Lung (tissue), 12 donors: Measurements from ENCODE around the gene CSF1. TPM values are rescaled to one million over a fixed set of nuclear protein-coding genes. Genes with fewer than 3 reads are reported as not detected.

Experiments used
- ATAC-seq: fragments of 200-7000 bp; cut with Tn5 transposase; one replicate; pipeline ENCODE4 v1.9.1; 2020; ENCODE audit warnings: moderate number of reproducible peaks; ENCODE audit not compliant: insufficient read depth, low FRiP score
- DNase-seq, 3 donors: peaks; one replicate each; pipeline ENCODE4 v3.0.0-alpha.2; 2013 to 2017
- H3K27ac ChIP-seq, 2 donors: one replicate each; pipeline ENCODE4 v1.5.1; 2013; ENCODE audit warnings: mild to moderate bottlenecking in 2 of 2, moderate library complexity in 2 of 2, control low read depth in 1 of 2, inconsistent platforms in 1 of 2, low read depth in 1 of 2, low read length in 1 of 2
- H3K27me3 ChIP-seq, 3 donors: one replicate each; pipeline ENCODE4 v1.5.1; 2013; ENCODE audit warnings: low read length in 2 of 3; ENCODE audit not compliant: control insufficient read depth in 3 of 3, insufficient read depth in 3 of 3
- H3K36me3 ChIP-seq, 4 donors: one replicate each; pipeline ENCODE4 v1.5.1; 2013; ENCODE audit warnings: low read length in 4 of 4, mild to moderate bottlenecking in 1 of 4, moderate library complexity in 1 of 4; ENCODE audit not compliant: control insufficient read depth in 4 of 4, insufficient read depth in 4 of 4
- H3K4me1 ChIP-seq, 5 donors: one replicate each; pipeline ENCODE4 v1.5.1; 2013; ENCODE audit warnings: low read length in 5 of 5, mild to moderate bottlenecking in 2 of 5, moderate library complexity in 1 of 5; ENCODE audit not compliant: control insufficient read depth in 5 of 5, insufficient read depth in 5 of 5
- H3K4me3 ChIP-seq: one replicate; pipeline ENCODE4 v1.5.1; 2013; ENCODE audit warnings: mild to moderate bottlenecking, control low read depth, moderate library complexity
- H3K9ac ChIP-seq, 2 donors: one replicate each; pipeline ENCODE4 v1.5.1; 2013; ENCODE audit warnings: low read length in 2 of 2, control low read depth in 1 of 2; ENCODE audit not compliant: insufficient read depth in 1 of 2
- H3K9me3 ChIP-seq, 4 donors: one replicate each; pipeline ENCODE4 v1.5.1; 2013; ENCODE audit warnings: low read length in 3 of 4, mild to moderate bottlenecking in 1 of 4, moderate library complexity in 1 of 4; ENCODE audit not compliant: control insufficient read depth in 4 of 4, insufficient read depth in 3 of 4
- CTCF ChIP-seq: IDR thresholded peaks from 2 replicates; pipeline ENCODE4 v1.5.1; 2012; ENCODE audit warnings: mild to moderate bottlenecking; ENCODE audit errors: control extremely low read depth, extremely low read depth
- WGBS, 2 donors: extraction: QIAGEN DNeasy Blood & Tissue Kit; methylation state at CpG; one replicate each; pipeline ENCODE4 v1.1.7; 2013; 5-methylcytosine and 5-hydroxymethylcytosine counted together
- polyA plus RNA-seq, 2 donors: library from polyadenylated mRNA; stranded (reverse); fragments of 200-250 nt; gene quantifications; one replicate each; pipeline ENCODE4 v1.2.1, GENCODE V29; 2013
- total RNA-seq, 2 donors: library from RNA; depleted of rRNA in 1 of 2; stranded (reverse); fragments of >200 nt in 1 of 2; gene quantifications; one replicate each; pipeline ENCODE4 v1.2.1, GENCODE V29; 2014 to 2021
- donor health status: control.
- donor health status: control.
- donor health status: Bipolar disorder and iron deficiency.
- donor health status: healthy.
- donor health status: DM: yes; HTN: yes; CAD: no.

The CSF1 gene
- total and polyA plus RNA-seq, 4 donors, result 13.5 to 65.3 (median 28.5) TPM

DNA sequence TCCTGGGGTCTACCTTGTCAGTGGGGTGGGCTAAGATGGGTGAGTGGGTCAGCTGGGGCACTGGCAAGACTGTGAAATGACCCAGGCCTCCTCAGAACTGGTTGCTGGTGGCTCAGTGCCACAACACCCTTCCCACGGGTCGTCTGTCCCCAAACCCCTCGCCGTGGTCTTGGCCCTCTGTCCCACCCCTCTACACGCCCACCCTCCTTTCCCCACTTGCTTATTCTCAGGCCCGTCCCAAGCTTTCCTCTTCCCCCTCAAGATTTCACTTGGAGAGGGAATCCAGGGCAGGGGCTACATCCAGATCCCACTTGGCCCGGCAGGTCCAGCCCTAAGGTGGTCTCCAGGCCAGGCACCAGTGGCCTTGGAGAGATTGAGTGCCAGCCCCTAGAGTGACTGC is 16.7 kb downstream of the CSF1 start:
- Histone ChIP-seq H3K4me3 (no peak overlapping the region), H3K9ac (no peak overlapping the region), H3K27ac (peak overlapping the region; percentile 34 to 74), H3K36me3 (peaks cover 0 to 62% (median 13%) of the 10 kb centered on the region in 4 donors), H3K27me3 (no peaks in the 10 kb centered on the region), H3K9me3 (no peaks in the 10 kb centered on the region), H3K4me1 (peaks cover 0 to 29% (median 12%) of the 10 kb centered on the region in 5 donors)
- 76 to 95% methylated on average over 6 to 7 of the region's 7 CpGs for WGBS, 2 donors
- TF ChIP-seq CTCF, result no peak
- DNase-seq (no peak), ATAC-seq (no peak)

- Histone ChIP-seq H3K9ac (no peak overlapping the region), H3K4me1 (peaks cover 0 to 29% (median 12%) of the 10 kb centered on the region in 5 donors), H3K27ac (peak overlapping the region; percentile 61 to 74), H3K9me3 (no peaks in the 10 kb centered on the region), H3K27me3 (no peaks in the 10 kb centered on the region), H3K36me3 (peaks cover 0 to 56% (median 13%) of the 10 kb centered on the region in 4 donors), H3K4me3 (no peak overlapping the region)
- ATAC-seq (peak; percentile 32), DNase-seq (peak; percentile 42 to 70 (median 44))
- WGBS, 2 donors, result 47 to 65% methylated on average over 6 of the region's 6 CpGs
- TF ChIP-seq CTCF, result no peak
Measured at GRCh38 chr1:109927911-109928321, 17.3 kb downstream of the CSF1 start.

DNA sequence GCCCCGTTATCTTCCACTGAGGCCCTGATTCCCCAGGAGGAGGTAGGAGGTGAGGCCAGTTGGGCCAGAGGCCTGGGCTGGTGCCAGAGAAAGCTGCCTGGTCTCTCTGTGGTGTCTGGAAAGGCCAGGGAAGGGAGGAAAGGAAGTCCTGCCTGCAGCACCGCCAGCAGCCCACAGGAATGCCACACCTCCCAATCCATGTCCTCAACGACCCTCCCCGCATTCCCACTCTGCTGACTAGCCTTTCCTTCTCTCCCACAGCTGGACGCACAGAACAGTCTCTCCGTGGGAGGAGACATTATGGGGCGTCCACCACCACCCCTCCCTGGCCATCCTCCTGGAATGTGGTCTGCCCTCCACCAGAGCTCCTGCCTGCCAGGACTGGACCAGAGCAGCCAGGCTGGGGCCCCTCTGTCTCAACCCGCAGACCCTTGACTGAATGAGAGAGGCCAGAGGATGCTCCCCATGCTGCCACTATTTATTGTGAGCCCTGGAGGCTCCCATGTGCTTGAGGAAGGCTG is 18.0 kb downstream of the CSF1 start:
- DNase-seq (no peak), ATAC-seq (peak; percentile 10)
- Histone ChIP-seq H3K4me1 (peaks cover 0 to 30% (median 12%) of the 10 kb centered on the region in 5 donors), H3K27ac (peak overlapping the region; percentile 61 to 68), H3K9me3 (no peaks in the 10 kb centered on the region), H3K4me3 (no peak overlapping the region), H3K27me3 (no peaks in the 10 kb centered on the region), H3K9ac (no peak overlapping the region), H3K36me3 (peaks cover 0 to 49% (median 11%) of the 10 kb centered on the region in 4 donors)
- TF ChIP-seq CTCF, result no peak
- WGBS, 2 donors, result 57 to 77% methylated on average over 8 of the region's 8 CpGs

GRCh38 chr1:109929170-109929569 is 18.5 kb downstream of the CSF1 start:
- Histone ChIP-seq H3K4me3 (no peak overlapping the region), H3K27me3 (no peaks in the 10 kb centered on the region), H3K4me1 (peaks cover 0 to 31% (median 12%) of the 10 kb centered on the region in 5 donors), H3K36me3 (peaks cover 0 to 44% (median 11%) of the 10 kb centered on the region in 4 donors), H3K9me3 (no peaks in the 10 kb centered on the region), H3K27ac (peak overlapping the region in 1 of 2 donors; percentile 68), H3K9ac (no peak overlapping the region)
- no peak for TF ChIP-seq CTCF
- DNase-seq (no peak), ATAC-seq (no peak)
- 89 to 91% methylated on average over 11 of the region's 11 CpGs for WGBS, 2 donors
